AG09319 (cell line): Measurements from ENCODE around the gene AQP6.
A peak's percentile ranks its signal among the peaks of the same experiment; 100 is the strongest.

Experiments used
- DNase-seq: peaks from one replicate; pipeline ENCODE4 v3.0.0-alpha.2; 2010; ENCODE audit warnings: low read depth; ENCODE audit errors: extremely low read depth
- TF ChIP-seq, protein P1 (sequence below): IDR thresholded peaks from 2 replicates; pipeline ENCODE4 v1.5.1; 2011; ENCODE audit warnings: low read depth, mild to moderate bottlenecking, inconsistent platforms, low read length, moderate library complexity

AQP6 gene

DNA sequence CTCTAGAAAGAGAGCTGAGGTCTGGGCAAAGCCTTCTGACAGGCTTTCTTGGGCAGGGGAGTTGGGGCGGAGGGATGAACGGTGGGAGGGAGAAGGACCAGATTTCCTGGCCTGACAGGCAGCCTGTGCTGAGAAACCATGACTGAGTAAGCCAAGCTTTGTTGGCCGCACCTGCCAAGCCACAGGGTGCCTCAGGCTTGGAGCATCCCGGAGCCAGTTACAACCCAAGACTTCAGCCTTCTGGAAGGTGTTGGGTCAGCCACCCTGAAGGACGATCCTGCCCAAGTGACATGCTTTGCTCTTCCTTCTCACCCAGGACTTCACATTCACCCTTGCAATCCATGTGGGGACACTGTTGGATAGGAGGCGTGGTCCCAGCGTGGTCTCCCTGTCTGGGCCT, 43.2 kb upstream of the AQP6 start:
- TF ChIP-seq, protein P1, sequence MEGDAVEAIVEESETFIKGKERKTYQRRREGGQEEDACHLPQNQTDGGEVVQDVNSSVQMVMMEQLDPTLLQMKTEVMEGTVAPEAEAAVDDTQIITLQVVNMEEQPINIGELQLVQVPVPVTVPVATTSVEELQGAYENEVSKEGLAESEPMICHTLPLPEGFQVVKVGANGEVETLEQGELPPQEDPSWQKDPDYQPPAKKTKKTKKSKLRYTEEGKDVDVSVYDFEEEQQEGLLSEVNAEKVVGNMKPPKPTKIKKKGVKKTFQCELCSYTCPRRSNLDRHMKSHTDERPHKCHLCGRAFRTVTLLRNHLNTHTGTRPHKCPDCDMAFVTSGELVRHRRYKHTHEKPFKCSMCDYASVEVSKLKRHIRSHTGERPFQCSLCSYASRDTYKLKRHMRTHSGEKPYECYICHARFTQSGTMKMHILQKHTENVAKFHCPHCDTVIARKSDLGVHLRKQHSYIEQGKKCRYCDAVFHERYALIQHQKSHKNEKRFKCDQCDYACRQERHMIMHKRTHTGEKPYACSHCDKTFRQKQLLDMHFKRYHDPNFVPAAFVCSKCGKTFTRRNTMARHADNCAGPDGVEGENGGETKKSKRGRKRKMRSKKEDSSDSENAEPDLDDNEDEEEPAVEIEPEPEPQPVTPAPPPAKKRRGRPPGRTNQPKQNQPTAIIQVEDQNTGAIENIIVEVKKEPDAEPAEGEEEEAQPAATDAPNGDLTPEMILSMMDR: no peak
- no peak for DNase-seq

DNA sequence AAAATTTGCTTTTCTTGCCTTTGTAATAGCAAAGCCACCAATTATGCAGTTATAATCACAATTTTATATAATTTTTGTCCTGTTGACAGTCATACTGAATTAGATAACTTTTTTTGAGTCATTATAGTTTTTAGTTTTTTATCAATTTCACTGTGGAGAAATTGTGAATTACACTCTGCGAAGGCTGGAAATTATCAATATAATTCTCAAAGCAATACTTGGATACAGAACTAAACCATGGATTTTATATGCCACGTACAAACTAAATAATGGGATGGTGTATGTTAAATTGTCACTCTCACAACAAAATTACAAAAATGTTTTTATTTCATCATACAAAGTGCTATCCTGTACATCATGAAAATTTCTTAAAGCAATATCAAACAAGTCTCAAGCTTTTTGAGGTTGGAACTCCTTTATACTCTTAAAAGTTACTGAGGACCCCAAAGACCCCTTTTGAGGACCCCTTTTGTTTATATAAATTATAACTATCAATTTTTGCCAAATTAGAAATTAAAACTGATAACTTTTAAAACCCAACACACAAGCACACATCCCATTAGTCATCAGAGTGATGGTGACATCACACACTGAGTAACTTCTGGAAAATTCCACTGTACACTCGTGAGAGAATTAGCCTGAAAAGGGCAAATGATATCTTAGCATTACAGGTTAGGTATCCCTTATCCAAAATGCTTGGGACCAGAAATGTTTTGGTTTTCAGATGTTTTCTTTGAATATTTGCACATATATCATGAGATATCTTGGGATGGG, 42.0 kb upstream of the AQP6 start:
- TF ChIP-seq, protein P1: no peak
- peak; percentile 5 for DNase-seq

DNA sequence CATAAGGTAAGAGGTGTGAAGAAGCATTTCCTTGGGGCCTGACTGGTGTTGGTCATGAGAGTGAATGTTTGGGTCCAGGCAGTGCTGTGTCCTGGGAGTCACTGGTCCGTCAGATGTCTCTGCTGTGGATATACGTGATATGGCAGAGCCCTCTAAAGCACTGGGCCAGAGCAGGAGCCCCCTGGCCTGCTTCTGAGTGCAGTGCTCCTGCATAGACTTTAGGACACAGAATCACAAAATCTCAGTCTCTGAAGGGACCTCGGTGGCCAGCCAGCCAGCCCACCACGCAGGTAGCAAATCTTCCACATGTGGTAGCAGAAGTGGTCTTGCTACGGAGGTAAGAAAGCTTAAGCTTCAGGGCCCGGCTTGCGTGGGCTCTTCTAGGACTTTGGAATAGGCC, 40.7 kb upstream of the AQP6 start:
- no peak for DNase-seq

DNA sequence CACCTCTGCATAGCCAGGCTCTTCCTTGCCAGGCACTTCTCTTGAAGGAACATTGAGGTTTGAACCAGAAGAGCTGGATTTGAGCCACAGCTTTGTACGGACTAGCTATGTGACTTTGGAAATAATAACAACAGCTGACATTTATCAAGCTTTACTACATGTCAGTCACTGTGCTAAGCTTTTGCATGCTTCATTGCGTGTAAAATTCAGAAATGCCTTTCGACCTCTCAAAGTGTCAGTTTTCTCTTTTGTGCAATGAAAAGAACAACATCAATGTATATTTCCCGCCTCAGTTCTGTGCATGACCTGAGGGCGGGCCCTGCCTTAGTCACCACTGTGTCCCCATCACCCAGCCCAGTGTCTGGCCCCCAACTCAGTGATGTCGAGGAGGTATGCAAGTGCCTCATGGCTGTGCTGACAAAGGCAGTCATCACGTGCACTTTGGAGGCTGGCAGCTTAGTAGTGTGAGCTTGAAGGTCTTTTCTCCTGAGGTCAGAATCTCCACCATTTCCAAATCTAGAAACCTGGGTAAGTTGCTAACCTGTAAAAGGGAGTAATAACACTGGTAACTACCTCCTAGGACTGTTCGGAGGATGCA, 40.1 kb upstream of the AQP6 start:
- DNase-seq: no peak
- TF ChIP-seq, protein P1: no peak

More for the DNA sequence above, 40.7 kb upstream of the AQP6 start:
- TF ChIP-seq, protein P1: no peak

DNA sequence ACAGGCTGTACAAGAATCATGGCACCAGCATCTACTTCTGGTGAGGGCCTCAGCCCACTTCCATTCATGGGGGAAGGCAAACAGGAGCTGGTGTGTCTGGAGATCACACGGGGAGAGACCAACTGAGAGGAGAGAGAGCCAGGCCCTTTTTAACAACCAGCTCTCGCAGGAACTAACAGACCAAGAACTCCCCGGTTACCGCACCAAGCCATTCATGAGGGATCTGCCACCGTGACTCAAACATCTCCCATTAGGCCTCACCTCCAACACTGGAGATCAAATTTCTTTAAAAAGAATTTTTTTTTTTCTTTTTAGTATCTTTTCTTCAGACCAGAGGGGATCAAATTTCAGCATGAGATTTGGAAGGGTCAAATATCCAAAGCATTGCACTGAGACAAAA, 39.0 kb upstream of the AQP6 start:
- no peak for DNase-seq
- TF ChIP-seq, protein P1: no peak

DNA sequence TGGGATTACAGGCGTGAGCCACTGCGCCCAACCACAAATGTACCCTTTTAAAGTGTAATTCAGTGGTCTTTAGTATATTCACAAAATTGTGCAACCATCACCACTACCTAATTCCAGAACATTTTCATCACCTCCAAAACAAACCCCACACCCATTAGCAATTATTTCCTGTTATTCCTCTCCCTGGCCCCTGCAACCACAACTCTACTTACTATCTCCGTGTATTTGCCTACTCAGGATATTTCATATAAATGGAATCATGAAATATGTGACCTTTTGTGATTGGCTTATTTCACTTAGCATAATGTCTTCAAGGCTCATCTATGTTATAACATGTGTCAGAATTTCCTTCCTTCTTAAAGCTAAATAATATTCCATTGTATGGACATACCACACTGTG, 38.2 kb upstream of the AQP6 start:
- TF ChIP-seq, protein P1: no peak
- no peak for DNase-seq

DNA sequence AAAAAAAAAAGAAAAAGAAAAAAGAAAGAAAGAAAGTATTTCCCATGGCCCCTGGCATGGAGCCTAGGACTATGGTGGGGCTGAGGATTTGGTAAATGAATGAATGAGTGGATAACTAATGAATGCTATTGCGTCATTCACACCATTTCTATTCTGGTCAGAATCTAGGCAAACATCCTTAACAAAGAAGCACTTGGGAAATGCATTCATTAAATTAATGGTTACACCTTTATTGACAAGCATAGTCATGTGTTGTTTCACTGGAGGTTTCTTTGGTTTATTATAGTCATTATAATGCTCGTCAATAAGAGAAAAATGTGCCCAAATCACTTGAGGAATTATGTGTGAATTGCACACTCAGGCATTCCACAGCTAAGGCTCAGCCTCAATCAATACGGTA, 35.8 kb upstream of the AQP6 start:
- TF ChIP-seq, protein P1: no peak
- DNase-seq: no peak
